ENCODE measurements around the gene DTD1.

The DTD1 gene

GRCh38 chr20:18623156-18623910, 35.5 kb downstream of the DTD1 start:
- no peak overlapping the region for H3K4me3 ChIP-seq (ENCODE audit: control insufficient read depth, low read depth, low read length)

GRCh38 chr20:18624948-18625347, 37.1 kb downstream of the DTD1 start:
- TF ChIP-seq, protein P1, sequence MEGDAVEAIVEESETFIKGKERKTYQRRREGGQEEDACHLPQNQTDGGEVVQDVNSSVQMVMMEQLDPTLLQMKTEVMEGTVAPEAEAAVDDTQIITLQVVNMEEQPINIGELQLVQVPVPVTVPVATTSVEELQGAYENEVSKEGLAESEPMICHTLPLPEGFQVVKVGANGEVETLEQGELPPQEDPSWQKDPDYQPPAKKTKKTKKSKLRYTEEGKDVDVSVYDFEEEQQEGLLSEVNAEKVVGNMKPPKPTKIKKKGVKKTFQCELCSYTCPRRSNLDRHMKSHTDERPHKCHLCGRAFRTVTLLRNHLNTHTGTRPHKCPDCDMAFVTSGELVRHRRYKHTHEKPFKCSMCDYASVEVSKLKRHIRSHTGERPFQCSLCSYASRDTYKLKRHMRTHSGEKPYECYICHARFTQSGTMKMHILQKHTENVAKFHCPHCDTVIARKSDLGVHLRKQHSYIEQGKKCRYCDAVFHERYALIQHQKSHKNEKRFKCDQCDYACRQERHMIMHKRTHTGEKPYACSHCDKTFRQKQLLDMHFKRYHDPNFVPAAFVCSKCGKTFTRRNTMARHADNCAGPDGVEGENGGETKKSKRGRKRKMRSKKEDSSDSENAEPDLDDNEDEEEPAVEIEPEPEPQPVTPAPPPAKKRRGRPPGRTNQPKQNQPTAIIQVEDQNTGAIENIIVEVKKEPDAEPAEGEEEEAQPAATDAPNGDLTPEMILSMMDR (IDR thresholded peaks at IDR 0.05; ENCODE audit: control insufficient read depth, insufficient read depth, low read depth, low read length, missing control alignments): no peak
- no peak for DNase-seq (ENCODE audit: low read depth)
- H3K4me3 ChIP-seq (ENCODE audit: control insufficient read depth, low read depth, low read length): no peak overlapping the region

More at GRCh38 chr20:18623156-18623910, 35.5 kb downstream of the DTD1 start:
- TF ChIP-seq, protein P1 (IDR thresholded peaks at IDR 0.05; ENCODE audit: control insufficient read depth, insufficient read depth, low read depth, low read length, missing control alignments): no peak
- no peak for DNase-seq (ENCODE audit: low read depth)

DNA sequence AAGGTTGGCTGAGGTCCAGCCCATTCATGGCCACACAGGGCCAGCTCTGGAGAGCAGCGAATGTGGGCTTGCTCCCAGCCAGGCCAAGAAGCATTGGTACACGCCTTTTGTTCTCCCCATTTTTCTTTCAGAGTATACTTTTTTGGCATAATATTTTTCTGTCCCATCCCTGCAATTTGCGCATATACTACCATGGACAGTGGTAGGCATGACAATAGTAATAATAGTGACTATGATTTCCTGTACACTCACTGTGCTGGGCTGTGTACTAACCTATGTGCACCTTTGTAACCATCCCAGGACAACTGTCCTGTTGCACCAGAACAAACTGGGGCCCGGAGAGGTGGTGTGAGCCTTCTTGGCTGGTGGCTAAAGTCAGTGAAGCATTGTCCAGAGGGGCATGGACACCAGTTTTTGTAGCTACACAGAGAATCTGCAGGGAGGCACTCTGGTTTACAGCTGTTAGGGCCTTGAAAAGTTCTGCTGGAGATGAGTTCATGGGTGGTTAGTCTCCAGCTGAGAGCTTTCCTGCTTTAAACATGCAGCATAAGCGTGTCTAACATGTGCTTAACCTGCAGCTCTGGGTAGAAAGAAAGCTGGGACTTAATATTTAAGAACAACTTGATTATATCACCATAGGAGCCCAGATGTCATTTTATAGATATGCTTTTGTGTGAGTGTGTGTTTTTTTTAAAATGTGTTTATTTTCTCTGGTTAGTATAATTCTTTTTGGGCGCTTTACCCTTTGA, 38.2 kb downstream of the DTD1 start:
- TF ChIP-seq, protein P1 (IDR thresholded peaks at IDR 0.05; ENCODE audit: control insufficient read depth, insufficient read depth, low read depth, low read length, missing control alignments): no peak
- H3K4me3 ChIP-seq (ENCODE audit: control insufficient read depth, low read depth, low read length): no peak overlapping the region
- no peak for DNase-seq (ENCODE audit: low read depth)

DNA sequence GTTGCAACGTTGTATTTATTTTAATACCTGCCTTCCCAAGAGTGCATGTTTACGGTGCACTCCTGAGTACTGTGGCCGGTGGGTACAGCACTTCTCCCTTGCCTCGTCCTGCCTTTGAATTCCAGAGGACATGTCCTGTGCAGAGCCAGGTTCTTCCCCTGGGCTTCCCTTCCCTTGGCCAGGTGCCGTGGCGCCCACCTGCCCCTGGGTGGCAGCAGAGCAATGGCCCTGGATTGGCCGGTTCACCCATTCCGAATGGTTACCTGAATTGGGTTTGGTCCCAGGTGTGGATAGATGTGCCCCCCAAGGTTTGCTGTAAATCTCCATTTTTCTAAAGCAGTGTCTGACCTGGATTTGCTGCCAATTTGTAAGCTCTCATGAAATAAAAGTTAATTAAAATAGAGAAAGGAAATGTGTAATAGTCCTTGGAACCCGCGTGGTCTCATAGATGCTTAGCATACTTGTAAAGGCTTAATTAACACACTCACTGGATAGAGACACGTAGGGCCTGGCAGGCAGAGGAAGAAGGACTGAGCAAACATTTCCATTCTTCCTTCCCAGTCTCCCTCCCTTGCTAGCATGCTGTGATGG, 40.6 kb downstream of the DTD1 start:
- no peak for DNase-seq (ENCODE audit: low read depth)
- no peak overlapping the region for H3K4me3 ChIP-seq (ENCODE audit: control insufficient read depth, low read depth, low read length)
- TF ChIP-seq, protein P1 (IDR thresholded peaks at IDR 0.05; ENCODE audit: control insufficient read depth, insufficient read depth, low read depth, low read length, missing control alignments): peak; percentile 69

DNA sequence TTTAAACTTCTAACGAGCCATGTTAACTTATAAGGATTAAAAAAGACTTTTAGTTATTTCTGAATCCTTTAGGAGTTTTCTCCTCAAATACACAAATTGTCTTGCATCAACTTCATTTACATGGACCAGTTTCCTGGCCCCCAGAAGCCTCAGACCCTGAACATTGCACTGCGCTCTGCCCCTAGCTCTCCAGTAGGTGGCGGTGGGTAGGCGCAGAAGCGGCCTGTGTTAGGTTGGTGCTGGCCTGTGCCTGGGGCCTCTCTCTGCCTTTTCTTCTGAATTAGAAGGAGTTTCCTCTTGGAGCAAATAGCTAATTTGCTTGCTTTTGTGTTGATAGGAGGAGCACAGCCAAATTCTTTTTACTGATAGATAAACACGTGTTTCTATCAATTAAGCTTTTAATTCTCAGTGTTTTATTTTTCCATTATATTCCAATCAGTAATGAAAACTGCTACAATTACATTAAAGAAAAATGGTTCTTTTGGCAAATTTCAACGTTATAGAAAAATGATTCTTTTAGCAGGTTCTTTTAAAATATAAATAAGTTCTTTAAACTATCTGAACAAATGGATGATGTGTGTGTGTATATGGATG, 44.4 kb downstream of the DTD1 start:
- no peak overlapping the region for H3K4me3 ChIP-seq (ENCODE audit: control insufficient read depth, low read depth, low read length)
- TF ChIP-seq, protein P1 (IDR thresholded peaks at IDR 0.05; ENCODE audit: control insufficient read depth, insufficient read depth, low read depth, low read length, missing control alignments): peak; percentile 99
- DNase-seq (ENCODE audit: low read depth): peak; percentile 24

DNA sequence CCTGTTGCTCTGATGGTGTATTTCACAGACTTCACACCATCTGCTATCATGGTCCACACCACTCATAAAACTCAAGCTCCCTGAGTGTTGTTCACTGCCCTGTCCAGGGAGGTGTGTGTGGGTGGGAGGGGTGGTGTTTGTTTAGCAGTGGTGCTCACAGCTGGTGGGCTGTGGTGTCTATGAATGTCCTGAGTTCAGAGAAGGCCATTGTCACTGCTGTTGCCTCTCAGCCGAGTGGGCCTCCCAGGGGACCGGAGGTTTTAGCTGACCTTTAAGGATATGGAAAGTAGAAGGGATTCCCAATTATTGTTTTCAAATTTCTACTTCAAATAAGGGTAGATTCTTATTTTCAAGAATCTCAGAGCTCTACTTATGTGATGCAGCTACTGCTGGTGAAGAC, 45.6 kb downstream of the DTD1 start:
- TF ChIP-seq, protein P1 (IDR thresholded peaks at IDR 0.05; ENCODE audit: control insufficient read depth, insufficient read depth, low read depth, low read length, missing control alignments): no peak
- H3K4me3 ChIP-seq (ENCODE audit: control insufficient read depth, low read depth, low read length): no peak overlapping the region
- no peak for DNase-seq (ENCODE audit: low read depth)
